SK-N-MC (cell line): Measurements from ENCODE around the gene SPEF1.
"Not testable (repeated sequence)": the region's sequence is repeated elsewhere in the genome, so short reads cannot be mapped to it uniquely, and the experiment has no call there.

Source experiments
- DNase-seq: peaks from one replicate; pipeline ENCODE4 v3.0.0-alpha.2; 2011; ENCODE audit warnings: low read depth, low spot score
- H3K27ac ChIP-seq: fragments of 200-600 bp; sonication (generic); 2 replicates; pipeline ENCODE4 v1.5.1; 2016; ENCODE audit warnings: mixed run types
- H3K36me3 ChIP-seq: fragments of 200-600 bp; sonication (generic); 2 replicates; pipeline ENCODE4 v1.6.1; 2017; ENCODE audit warnings: antibody characterized with exemption, low read length, mixed read lengths; ENCODE audit not compliant: insufficient read depth
- H3K4me3 ChIP-seq: fragments of 200-600 bp; sonication (generic); 2 replicates; pipeline ENCODE4 v1.5.1; 2016
- H3K9ac ChIP-seq: fragments of 200-600 bp; sonication (generic); 2 replicates; pipeline ENCODE4 v1.8.0; 2017; ENCODE audit warnings: mixed run types, mixed read lengths; ENCODE audit not compliant: insufficient read length
- H3K9me3 ChIP-seq: fragments of 200-600 bp; sonication (generic); 2 replicates; pipeline ENCODE4 v1.6.1; 2017; ENCODE audit warnings: low read depth, mild to moderate bottlenecking, antibody characterized with exemption, low read length, moderate library complexity, mixed read lengths
- EZH2 ChIP-seq: fragments of 200-600 bp; sonication (generic); IDR thresholded peaks from one replicate; pipeline ENCODE4 v1.6.1; 2017; ENCODE audit warnings: antibody characterized with exemption
- FOXP2 ChIP-seq: optimal IDR thresholded peaks from 2 replicates; pipeline ENCODE3; 2011; ENCODE audit warnings: mild to moderate bottlenecking, moderate library complexity; ENCODE audit not compliant: insufficient read depth; ENCODE audit errors: extremely low read length, control extremely low read depth
- POLR2AphosphoS5 ChIP-seq: IDR thresholded peaks from 2 replicates; pipeline ENCODE4 v1.6.1; 2012; ENCODE audit warnings: mild to moderate bottlenecking, low read depth, low read length, borderline replicate concordance

Gene SPEF1

GRCh38 chr20:3781153-3781910, at the start of gene SPEF1:
Gene SPEF1 (minus strand): TSS chr20:3781448. CDS start chr20:3781287, 161 bp downstream.
- no peak for DNase-seq
- H3K27ac ChIP-seq: peak within 1 kb of the TSS; percentile 51
- H3K36me3 ChIP-seq: peaks cover 16% of the 10 kb centered on the region
- H3K9ac ChIP-seq: no peak within 1 kb of the TSS
- TF ChIP-seq FOXP2: no peak
- TF ChIP-seq POLR2AphosphoS5: peak; percentile 49; the same call in 1 of the 2 replicates
- TF ChIP-seq EZH2: no peak
- H3K9me3 ChIP-seq: no peaks in the 10 kb centered on the region
- peak within 1 kb of the TSS; percentile 78 for H3K4me3 ChIP-seq

GRCh38 chr20:3829891-3830290, 48.6 kb upstream of the SPEF1 start:
- H3K27ac ChIP-seq, H3K9ac ChIP-seq, DNase-seq, H3K9me3 ChIP-seq, H3K4me3 ChIP-seq: not testable (repeated sequence)
- H3K36me3 ChIP-seq: peaks cover 11% of the 10 kb centered on the region; the same call in 1 of the 2 replicates

GRCh38 chr20:3828798-3829197, 47.5 kb upstream of the SPEF1 start:
- Histone ChIP-seq H3K9ac (no peak overlapping the region), H3K36me3 (peaks cover 22% of the 10 kb centered on the region; the same call in 1 of the 2 replicates), H3K9me3 (no peaks in the 10 kb centered on the region), H3K27ac (no peak overlapping the region), H3K4me3 (no peak overlapping the region)
- TF ChIP-seq FOXP2 (no peak), EZH2 (no peak), POLR2AphosphoS5 (no peak)
- DNase-seq: no peak

GRCh38 chr20:3826420-3826819, 45.2 kb upstream of the SPEF1 start:
- Histone ChIP-seq H3K4me3 (no peak overlapping the region), H3K36me3 (peaks cover 42% of the 10 kb centered on the region), H3K9ac (no peak overlapping the region), H3K9me3 (no peaks in the 10 kb centered on the region), H3K27ac (no peak overlapping the region)
- DNase-seq: no peak
- TF ChIP-seq POLR2AphosphoS5 (no peak), FOXP2 (no peak), EZH2 (no peak)

GRCh38 chr20:3825526-3825925, 44.3 kb upstream of the SPEF1 start:
- Histone ChIP-seq H3K4me3 (no peak overlapping the region), H3K27ac (no peak overlapping the region), H3K9ac (no peak overlapping the region), H3K9me3 (no peaks in the 10 kb centered on the region), H3K36me3 (peaks cover 42% of the 10 kb centered on the region)
- TF ChIP-seq POLR2AphosphoS5: no peak
- no peak for TF ChIP-seq EZH2
- TF ChIP-seq FOXP2: no peak
- DNase-seq: no peak

- DNase-seq: no peak
- TF ChIP-seq EZH2 (no peak), FOXP2 (no peak), POLR2AphosphoS5 (no peak)
- no peak overlapping the region for H3K4me3 ChIP-seq
- H3K9ac ChIP-seq: no peak overlapping the region
- H3K9me3 ChIP-seq: no peaks in the 10 kb centered on the region
- no peak overlapping the region for H3K27ac ChIP-seq
- H3K36me3 ChIP-seq: peaks cover 42% of the 10 kb centered on the region
Measured at GRCh38 chr20:3823881-3824280, 42.6 kb upstream of the SPEF1 start.

- Histone ChIP-seq H3K9ac (no peak overlapping the region), H3K27ac (no peak overlapping the region), H3K36me3 (peaks cover 38% of the 10 kb centered on the region), H3K4me3 (no peak overlapping the region), H3K9me3 (no peaks in the 10 kb centered on the region)
- DNase-seq: no peak
- TF ChIP-seq EZH2 (no peak), POLR2AphosphoS5 (no peak), FOXP2 (no peak)
Measured at GRCh38 chr20:3821996-3822395, 40.7 kb upstream of the SPEF1 start.

GRCh38 chr20:3820901-3821727, 39.9 kb upstream of the SPEF1 start:
- Histone ChIP-seq H3K36me3 (peaks cover 38% of the 10 kb centered on the region), H3K9ac (peak overlapping the region; percentile 98), H3K9me3 (no peaks in the 10 kb centered on the region), H3K27ac (peak overlapping the region; percentile 96), H3K4me3 (peak overlapping the region; percentile 86)
- TF ChIP-seq POLR2AphosphoS5 (no peak; the same call in 1 of the 2 replicates), EZH2 (no peak), FOXP2 (no peak)
- no peak for DNase-seq
